Rectal smooth muscle tissue (tissue), 1 donor: Measurements from ENCODE around the gene TRAPPC3.

Source experiments
- H3K27ac ChIP-seq: one replicate; pipeline ENCODE4 v1.7.0; 2013; ENCODE audit warnings: low read depth, low read length, inconsistent platforms
- H3K27me3 ChIP-seq: one replicate; pipeline ENCODE4 v1.7.0; 2013; ENCODE audit warnings: low read length; ENCODE audit not compliant: control insufficient read depth, insufficient read depth
- H3K36me3 ChIP-seq: one replicate; pipeline ENCODE4 v1.7.0; 2013; ENCODE audit warnings: low read length; ENCODE audit not compliant: control insufficient read depth, insufficient read depth
- H3K4me1 ChIP-seq: one replicate; pipeline ENCODE4 v1.7.0; 2013; ENCODE audit warnings: low read length; ENCODE audit not compliant: control insufficient read depth, insufficient read depth
- H3K4me3 ChIP-seq: one replicate; pipeline ENCODE4 v1.7.0; 2013; ENCODE audit warnings: low read length
- H3K9ac ChIP-seq: one replicate; pipeline ENCODE4 v1.7.0; 2013; ENCODE audit warnings: low read length

Gene TRAPPC3

GRCh38 chr1:36096500-36097432 lies 52.5 kb downstream of the TRAPPC3 start:
- Histone ChIP-seq H3K4me3 (no peak overlapping the region), H3K36me3 (peaks cover 24% of the 10 kb centered on the region), H3K27ac (no peak overlapping the region), H3K4me1 (no peaks in the 10 kb centered on the region), H3K9ac (no peak overlapping the region), H3K27me3 (no peaks in the 10 kb centered on the region)

- Histone ChIP-seq H3K27ac (no peak overlapping the region), H3K27me3 (no peaks in the 10 kb centered on the region), H3K36me3 (peaks cover 24% of the 10 kb centered on the region), H3K4me3 (no peak overlapping the region), H3K9ac (no peak overlapping the region), H3K4me1 (no peaks in the 10 kb centered on the region)
Observed at GRCh38 chr1:36095760-36096405, 53.4 kb downstream of the TRAPPC3 start.

- Histone ChIP-seq H3K36me3 (peaks cover 24% of the 10 kb centered on the region), H3K9ac (no peak overlapping the region), H3K4me3 (no peak overlapping the region), H3K4me1 (no peaks in the 10 kb centered on the region), H3K27me3 (no peaks in the 10 kb centered on the region), H3K27ac (no peak overlapping the region)
Observed at GRCh38 chr1:36094621-36095061, 54.6 kb downstream of the TRAPPC3 start.

- no peaks in the 10 kb centered on the region for H3K4me1 ChIP-seq
- no peak overlapping the region for H3K4me3 ChIP-seq
- peak overlapping the region; percentile 5 for H3K27ac ChIP-seq
- no peak overlapping the region for H3K9ac ChIP-seq
- peaks cover 24% of the 10 kb centered on the region for H3K36me3 ChIP-seq
- no peaks in the 10 kb centered on the region for H3K27me3 ChIP-seq
Observed at GRCh38 chr1:36093929-36094328, 55.4 kb downstream of the TRAPPC3 start.

- Histone ChIP-seq H3K4me1 (no peaks in the 10 kb centered on the region), H3K36me3 (peaks cover 24% of the 10 kb centered on the region), H3K27me3 (no peaks in the 10 kb centered on the region), H3K9ac (no peak overlapping the region), H3K27ac (no peak overlapping the region), H3K4me3 (no peak overlapping the region)
Observed at GRCh38 chr1:36093226-36093625, 56.1 kb downstream of the TRAPPC3 start.

GRCh38 chr1:36092798-36093185 lies 56.5 kb downstream of the TRAPPC3 start:
- no peak overlapping the region for H3K4me3 ChIP-seq
- H3K4me1 ChIP-seq, result no peaks in the 10 kb centered on the region
- no peak overlapping the region for H3K9ac ChIP-seq
- no peaks in the 10 kb centered on the region for H3K27me3 ChIP-seq
- H3K36me3 ChIP-seq, result peaks cover 24% of the 10 kb centered on the region
- no peak overlapping the region for H3K27ac ChIP-seq

GRCh38 chr1:36092166-36092797 lies 57.0 kb downstream of the TRAPPC3 start:
- no peaks in the 10 kb centered on the region for H3K4me1 ChIP-seq
- H3K9ac ChIP-seq, result no peak overlapping the region
- H3K27ac ChIP-seq, result no peak overlapping the region
- H3K36me3 ChIP-seq, result peaks cover 24% of the 10 kb centered on the region
- H3K27me3 ChIP-seq, result no peaks in the 10 kb centered on the region
- H3K4me3 ChIP-seq, result no peak overlapping the region

GRCh38 chr1:36091698-36092097 lies 57.6 kb downstream of the TRAPPC3 start:
- Histone ChIP-seq H3K27me3 (no peaks in the 10 kb centered on the region), H3K36me3 (peaks cover 24% of the 10 kb centered on the region), H3K4me1 (no peaks in the 10 kb centered on the region), H3K9ac (no peak overlapping the region), H3K27ac (no peak overlapping the region), H3K4me3 (no peak overlapping the region)

GRCh38 chr1:36091141-36091540 lies 58.1 kb downstream of the TRAPPC3 start:
- H3K4me1 ChIP-seq, result no peaks in the 10 kb centered on the region
- H3K27ac ChIP-seq, result no peak overlapping the region
- H3K9ac ChIP-seq, result no peak overlapping the region
- H3K4me3 ChIP-seq, result no peak overlapping the region
- no peaks in the 10 kb centered on the region for H3K27me3 ChIP-seq
- H3K36me3 ChIP-seq, result peaks cover 24% of the 10 kb centered on the region

- Histone ChIP-seq H3K4me1 (no peaks in the 10 kb centered on the region), H3K27me3 (no peaks in the 10 kb centered on the region), H3K4me3 (peak overlapping the region; percentile 86), H3K9ac (peak overlapping the region; percentile 64), H3K27ac (peak overlapping the region; percentile 85), H3K36me3 (peaks cover 21% of the 10 kb centered on the region)
Observed at GRCh38 chr1:36089393-36090121, 59.7 kb downstream of the TRAPPC3 start.

GRCh38 chr1:36088577-36089392 lies 60.5 kb downstream of the TRAPPC3 start, which contains the start of gene ADPRS:
Gene ADPRS (plus strand): TSS chr1:36088892. CDS start chr1:36088905, 13 bp downstream.
- Histone ChIP-seq H3K36me3 (peaks cover 18% of the 10 kb centered on the region), H3K27me3 (no peaks in the 10 kb centered on the region), H3K27ac (peak within 1 kb of the TSS; percentile 85), H3K4me1 (no peaks in the 10 kb centered on the region), H3K9ac (peak within 1 kb of the TSS; percentile 64), H3K4me3 (peak within 1 kb of the TSS; percentile 86)
